ENCODE results near the gene FAP. TPM values are rescaled to one million over a fixed set of nuclear protein-coding genes. Genes with fewer than 3 reads are reported as not detected.
A peak's percentile ranks its signal among the peaks of the same experiment; 100 is the strongest.

Gene FAP
- total and polyA plus RNA-seq, 2 donors (not counting 3 experiments of a cell fraction or from before 2014, with no cell fraction given) = 1.1 TPM; not detected in 1

DNA sequence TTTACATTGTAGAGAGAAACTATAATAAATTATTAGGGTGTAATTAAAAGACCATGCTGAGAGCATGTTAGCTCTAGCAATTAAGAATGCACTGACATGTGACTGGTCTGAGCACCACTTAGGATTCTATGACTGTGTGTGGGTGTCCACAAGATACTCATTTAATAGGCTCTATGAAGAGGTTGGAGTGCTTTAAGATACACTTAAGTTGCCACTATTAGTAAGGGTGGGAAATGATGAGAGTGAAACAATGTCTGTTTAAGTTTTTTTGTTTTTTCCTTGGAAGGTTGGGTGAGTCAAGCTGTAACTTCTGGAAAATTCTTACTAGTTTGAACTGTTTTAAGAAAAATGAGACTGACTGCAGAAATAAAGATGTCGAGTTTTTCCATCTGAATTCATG, 1.8 kb upstream of the FAP start:
- FAIRE-seq = no peak
- peak overlapping the region; percentile 88 for H2AFZ ChIP-seq (ENCODE audit: low read depth, low read length)
- no peaks in the 10 kb centered on the region for H3K36me3 ChIP-seq (ENCODE audit: control insufficient read depth in 2 of 2, extremely low read depth in 1 of 2, insufficient read depth in 2 of 2, low read length in 2 of 2)
- POLR2A ChIA-PET = no interaction called here
- no peak overlapping the region for H3K4me3 ChIP-seq (replicated peaks in 1 of 3; ENCODE audit: insufficient read depth in 1 of 3, low read depth in 1 of 3, low read length in 3 of 3)
- H3K4me2 ChIP-seq (ENCODE audit: insufficient read depth, low read length) = peak overlapping the region; percentile 19
- peak overlapping the region; percentile 81 for H3K27ac ChIP-seq (ENCODE audit: insufficient read depth, low read depth, low read length)
- H3K9me1 ChIP-seq (replicated peaks; ENCODE audit: control insufficient read depth, extremely low read depth, insufficient read depth, low read length) = no peaks in the 10 kb centered on the region
- intact Hi-C loops (cut with micrococcal nuclease) = no loop called here
- peak overlapping the region; percentile 63 for H3K9ac ChIP-seq (replicated peaks; ENCODE audit: extremely low read depth, insufficient read depth, low read length)
- peaks cover 19% of the 10 kb centered on the region for H3K4me1 ChIP-seq (ENCODE audit: control insufficient read depth, extremely low read depth, insufficient read depth, low read length)
- H3K79me2 ChIP-seq (ENCODE audit: control insufficient read depth, insufficient read depth, low read length) = no peaks in the 10 kb centered on the region
- dilution Hi-C loops (cut with MboI; ENCODE audit: extremely low pct_ligation_motif_present, low sequenced_read_pairs) = no loop called here
- TF ChIP-seq JUN (IDR thresholded peaks at IDR 0.05; ENCODE audit: borderline replicate concordance, insufficient read depth, insufficient read length, low read depth) = no peak
- TF ChIP-seq, protein P1, sequence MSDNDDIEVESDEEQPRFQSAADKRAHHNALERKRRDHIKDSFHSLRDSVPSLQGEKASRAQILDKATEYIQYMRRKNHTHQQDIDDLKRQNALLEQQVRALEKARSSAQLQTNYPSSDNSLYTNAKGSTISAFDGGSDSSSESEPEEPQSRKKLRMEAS (IDR thresholded peaks at IDR 0.05; ENCODE audit: insufficient read depth, insufficient read length) = no peak
- TF ChIP-seq, protein P2, sequence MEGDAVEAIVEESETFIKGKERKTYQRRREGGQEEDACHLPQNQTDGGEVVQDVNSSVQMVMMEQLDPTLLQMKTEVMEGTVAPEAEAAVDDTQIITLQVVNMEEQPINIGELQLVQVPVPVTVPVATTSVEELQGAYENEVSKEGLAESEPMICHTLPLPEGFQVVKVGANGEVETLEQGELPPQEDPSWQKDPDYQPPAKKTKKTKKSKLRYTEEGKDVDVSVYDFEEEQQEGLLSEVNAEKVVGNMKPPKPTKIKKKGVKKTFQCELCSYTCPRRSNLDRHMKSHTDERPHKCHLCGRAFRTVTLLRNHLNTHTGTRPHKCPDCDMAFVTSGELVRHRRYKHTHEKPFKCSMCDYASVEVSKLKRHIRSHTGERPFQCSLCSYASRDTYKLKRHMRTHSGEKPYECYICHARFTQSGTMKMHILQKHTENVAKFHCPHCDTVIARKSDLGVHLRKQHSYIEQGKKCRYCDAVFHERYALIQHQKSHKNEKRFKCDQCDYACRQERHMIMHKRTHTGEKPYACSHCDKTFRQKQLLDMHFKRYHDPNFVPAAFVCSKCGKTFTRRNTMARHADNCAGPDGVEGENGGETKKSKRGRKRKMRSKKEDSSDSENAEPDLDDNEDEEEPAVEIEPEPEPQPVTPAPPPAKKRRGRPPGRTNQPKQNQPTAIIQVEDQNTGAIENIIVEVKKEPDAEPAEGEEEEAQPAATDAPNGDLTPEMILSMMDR (IDR thresholded peaks at IDR 0.05; ENCODE audit: extremely low read depth in 1 of 2, insufficient read depth in 1 of 2, low read depth in 1 of 2, low read length in 2 of 2) = no peak
- TF ChIP-seq GATA2 (IDR thresholded peaks at IDR 0.05; ENCODE audit: insufficient read depth, insufficient read length, low read depth, low read length) = no peak
- no peak for TF ChIP-seq EZH2 (IDR thresholded peaks at IDR 0.05; ENCODE audit: borderline replicate concordance, low read depth, low read length, severe bottlenecking)
- no peak for TF ChIP-seq MYC (IDR thresholded peaks at IDR 0.05; ENCODE audit: low read depth, low read length)
- TF ChIP-seq POLR2A (IDR thresholded peaks at IDR 0.05; ENCODE audit: low read depth, low read length) = no peak
- no peak for TF ChIP-seq FOS (IDR thresholded peaks at IDR 0.05; ENCODE audit: borderline replicate concordance, insufficient read depth, low read length)
- TF ChIP-seq POLR2AphosphoS5 (IDR thresholded peaks at IDR 0.05; ENCODE audit: insufficient read depth, low read depth, low read length) = no peak
- no TSS peak for BruUV-seq (replicated peaks)
- H3K9me3 ChIP-seq (replicated peaks; ENCODE audit: control insufficient read depth, insufficient read depth, low read length) = no peaks in the 10 kb centered on the region
- no peaks in the 10 kb centered on the region for H4K20me1 ChIP-seq (replicated peaks; ENCODE audit: control insufficient read depth, extremely low read depth, insufficient read depth, low read length)
- CTCF ChIA-PET = interaction anchor here (1.3 to 2.8 kb wide), 4 partner anchors 11 to 53 kb away, joined by 5 to 22 read pairs (median 12); no protein-coding TSS in a partner anchor
- no peaks in the 10 kb centered on the region for H3K27me3 ChIP-seq (ENCODE audit: control insufficient read depth in 2 of 2, insufficient read depth in 2 of 2, low read length in 2 of 2)
- DNase-seq (ENCODE audit: low read depth, low spot score) = peak; percentile 57
